GM12873 (cell line): Measurements from ENCODE around the gene CNGA2.
A peak's percentile ranks its signal among the peaks of the same experiment; 100 is the strongest.

Experiments used
- TF ChIP-seq, protein P1 (sequence below): IDR thresholded peaks from 2 replicates; pipeline ENCODE4 v1.5.1; 2012; ENCODE audit warnings: low read depth, mild to moderate bottlenecking, moderate library complexity, low read length, control low read depth; ENCODE audit not compliant: insufficient read depth; ENCODE audit errors: missing control alignments

The CNGA2 gene

DNA sequence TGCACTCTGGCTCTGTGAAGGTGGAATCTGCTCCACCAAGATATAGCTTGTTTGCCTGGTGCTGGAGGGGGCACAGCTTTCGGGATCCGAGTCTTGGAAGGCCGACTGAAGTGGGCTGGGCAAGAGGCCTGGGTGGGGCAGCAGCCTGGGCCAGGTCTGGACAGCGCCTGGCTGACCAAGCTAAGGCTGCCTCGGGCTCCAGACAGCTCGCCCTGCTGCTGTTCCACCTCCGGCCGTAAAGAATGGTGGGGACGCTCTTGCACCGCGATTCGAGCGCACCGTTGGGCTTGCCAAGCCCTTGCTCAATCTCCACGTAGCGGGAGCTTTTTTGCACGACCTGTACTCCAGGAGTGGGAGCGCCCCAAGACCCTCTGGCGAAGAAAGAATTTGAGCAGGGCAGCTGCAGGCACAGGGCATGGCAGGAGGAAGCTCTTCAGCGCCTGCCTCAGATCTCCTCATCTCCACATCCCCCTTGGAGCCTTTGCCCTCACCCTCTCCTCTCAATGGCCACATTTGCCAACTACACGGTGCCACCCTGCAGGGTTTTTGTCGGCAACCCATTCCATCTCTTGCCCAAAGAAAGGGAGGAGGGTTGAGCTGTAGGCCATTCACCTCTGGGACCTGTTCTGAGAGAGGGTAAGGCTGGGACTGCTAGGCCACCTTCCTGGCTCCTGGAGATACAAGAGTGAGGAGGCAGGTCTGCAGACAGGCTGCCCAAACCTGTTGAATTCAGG lies 18.9 kb downstream of the CNGA2 start:
- TF ChIP-seq, protein P1, sequence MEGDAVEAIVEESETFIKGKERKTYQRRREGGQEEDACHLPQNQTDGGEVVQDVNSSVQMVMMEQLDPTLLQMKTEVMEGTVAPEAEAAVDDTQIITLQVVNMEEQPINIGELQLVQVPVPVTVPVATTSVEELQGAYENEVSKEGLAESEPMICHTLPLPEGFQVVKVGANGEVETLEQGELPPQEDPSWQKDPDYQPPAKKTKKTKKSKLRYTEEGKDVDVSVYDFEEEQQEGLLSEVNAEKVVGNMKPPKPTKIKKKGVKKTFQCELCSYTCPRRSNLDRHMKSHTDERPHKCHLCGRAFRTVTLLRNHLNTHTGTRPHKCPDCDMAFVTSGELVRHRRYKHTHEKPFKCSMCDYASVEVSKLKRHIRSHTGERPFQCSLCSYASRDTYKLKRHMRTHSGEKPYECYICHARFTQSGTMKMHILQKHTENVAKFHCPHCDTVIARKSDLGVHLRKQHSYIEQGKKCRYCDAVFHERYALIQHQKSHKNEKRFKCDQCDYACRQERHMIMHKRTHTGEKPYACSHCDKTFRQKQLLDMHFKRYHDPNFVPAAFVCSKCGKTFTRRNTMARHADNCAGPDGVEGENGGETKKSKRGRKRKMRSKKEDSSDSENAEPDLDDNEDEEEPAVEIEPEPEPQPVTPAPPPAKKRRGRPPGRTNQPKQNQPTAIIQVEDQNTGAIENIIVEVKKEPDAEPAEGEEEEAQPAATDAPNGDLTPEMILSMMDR: peak; percentile 76

DNA sequence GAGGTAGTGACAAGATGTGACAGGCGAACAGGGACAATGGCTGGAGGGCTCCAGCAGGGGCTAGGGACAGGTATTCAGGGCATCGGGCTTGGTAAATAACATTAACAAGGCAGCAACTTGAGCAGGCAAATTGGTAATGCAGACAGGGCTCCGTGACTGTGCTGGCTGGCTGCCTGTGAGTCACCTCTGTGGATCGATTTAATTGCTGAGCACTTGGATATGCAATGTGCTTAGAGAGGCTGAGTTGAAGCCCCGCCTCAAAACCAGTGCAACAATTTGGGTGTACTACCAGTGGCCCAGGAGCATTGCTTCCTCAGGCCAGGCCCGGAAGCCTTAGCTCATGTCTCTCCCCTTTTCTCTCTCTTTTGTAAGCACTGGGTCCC lies 19.5 kb downstream of the CNGA2 start:
- TF ChIP-seq, protein P1: no peak

DNA sequence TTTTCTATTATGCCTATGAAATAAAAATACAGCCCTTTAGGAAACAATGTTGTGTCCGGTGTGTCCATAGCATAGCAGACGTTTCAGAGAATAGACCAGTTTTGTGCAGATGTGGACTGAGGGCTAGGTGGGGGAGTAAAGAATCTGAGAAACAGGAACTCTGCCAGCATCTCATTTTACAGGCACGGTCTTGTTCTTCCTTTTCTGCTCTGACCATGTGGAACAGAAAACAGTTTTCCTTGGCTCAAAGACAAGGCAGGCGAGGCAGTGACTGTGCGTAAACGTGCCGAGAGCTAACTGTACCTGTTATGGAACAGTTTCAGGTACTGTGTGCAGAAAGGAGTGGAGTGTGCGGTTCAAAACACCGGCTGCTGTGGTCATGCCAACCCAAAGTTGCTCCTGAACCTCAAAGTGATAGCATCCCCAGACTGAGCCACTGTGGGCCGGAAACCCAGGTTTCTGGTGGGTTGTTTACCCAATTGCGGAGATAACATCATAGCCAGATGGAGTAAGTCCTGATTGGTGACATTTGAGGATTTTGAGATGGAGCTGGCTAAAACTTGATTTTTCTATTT lies 20.2 kb downstream of the CNGA2 start:
- TF ChIP-seq, protein P1: no peak

DNA sequence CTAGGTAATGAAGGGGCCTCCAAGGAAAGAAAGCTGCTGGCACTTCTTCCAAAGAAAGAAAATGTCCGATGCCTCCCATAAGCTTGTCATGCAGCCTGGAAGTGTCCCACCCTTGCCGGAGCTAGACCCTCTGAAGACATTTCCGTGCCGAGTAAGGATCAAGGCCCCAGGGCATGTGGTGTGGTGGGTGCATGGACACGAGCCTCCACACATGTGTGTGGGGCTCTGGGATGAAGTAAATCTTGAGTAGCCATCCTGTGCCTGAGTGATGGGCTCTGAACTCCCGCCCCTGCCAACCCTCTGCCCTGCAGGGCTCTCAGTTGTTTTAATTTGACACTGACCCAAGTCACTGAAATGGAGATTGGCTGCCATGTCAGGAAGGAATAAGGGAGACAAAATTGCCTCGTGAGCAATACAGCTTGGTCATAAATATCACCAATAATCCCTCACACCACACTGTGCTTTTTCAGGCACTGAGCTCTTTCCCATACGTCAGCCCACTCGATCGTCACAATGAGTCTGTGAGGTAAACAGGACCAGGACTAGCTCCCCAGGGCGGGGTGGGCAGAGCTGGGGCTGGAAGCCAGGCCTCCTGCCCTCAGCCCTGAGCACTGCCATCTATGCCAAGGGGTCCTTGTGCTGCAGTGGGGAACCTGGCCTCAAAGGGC lies 24.6 kb downstream of the CNGA2 start:
- TF ChIP-seq, protein P1: no peak

DNA sequence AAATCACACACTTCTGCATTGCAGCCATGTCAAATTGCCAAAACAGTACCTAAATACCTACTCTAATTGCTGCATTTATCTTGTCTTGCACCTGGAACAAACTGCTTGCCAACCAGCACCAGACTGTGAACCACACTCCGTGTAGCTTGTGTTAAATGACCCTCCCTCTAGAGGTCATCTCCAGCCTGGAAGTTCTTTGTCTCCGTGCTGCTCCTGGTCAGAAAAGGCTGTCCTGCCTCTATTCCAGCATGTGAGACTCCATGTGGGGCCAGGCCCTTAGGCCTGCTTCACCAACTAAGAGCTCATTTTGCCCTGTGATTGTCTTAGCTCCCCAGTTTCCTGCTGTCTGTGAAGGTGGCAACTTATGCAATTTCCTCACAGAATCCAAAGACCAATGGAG lies 28.3 kb downstream of the CNGA2 start:
- TF ChIP-seq, protein P1: no peak

DNA sequence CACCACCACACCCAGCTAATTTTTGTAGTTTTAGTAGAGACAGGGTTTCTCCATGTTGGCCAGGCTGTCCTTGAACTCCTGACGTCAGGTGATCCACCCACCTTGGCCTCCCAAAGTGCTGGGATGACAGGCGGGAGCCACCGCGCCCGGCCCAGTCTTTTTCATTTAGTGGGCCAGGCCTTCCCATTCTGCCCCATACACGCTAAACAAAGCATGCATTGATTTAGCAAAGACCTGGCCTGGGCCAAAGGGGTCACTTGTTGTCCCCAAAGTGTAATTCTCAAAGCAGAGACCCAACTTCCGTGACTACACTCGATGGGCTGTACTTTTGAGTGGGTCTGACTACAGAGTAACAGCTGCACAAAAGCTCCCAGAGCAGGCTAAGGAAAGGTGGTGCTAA lies 29.2 kb downstream of the CNGA2 start:
- TF ChIP-seq, protein P1: no peak

DNA sequence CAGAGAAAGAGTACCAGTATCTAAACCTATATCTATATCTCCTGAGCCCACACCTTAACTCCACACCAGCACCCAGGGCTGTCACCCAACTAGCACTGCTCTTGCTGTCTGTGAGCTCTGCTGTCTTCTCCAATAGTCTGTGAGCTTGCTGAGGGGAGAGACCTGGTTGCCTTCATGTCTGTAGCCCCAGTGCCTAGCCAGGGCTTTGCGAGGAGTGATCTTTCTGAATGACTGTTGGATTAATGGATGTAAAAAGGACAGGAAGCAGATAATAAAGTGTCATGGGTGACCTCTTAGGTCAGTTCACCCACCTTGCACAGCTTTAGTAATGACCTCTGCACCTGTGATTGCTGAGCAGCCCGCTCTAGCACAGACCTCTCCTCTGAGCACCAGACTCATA lies 30.5 kb downstream of the CNGA2 start:
- TF ChIP-seq, protein P1: no peak
